ENCODE data around the gene C2orf92.

DNA sequence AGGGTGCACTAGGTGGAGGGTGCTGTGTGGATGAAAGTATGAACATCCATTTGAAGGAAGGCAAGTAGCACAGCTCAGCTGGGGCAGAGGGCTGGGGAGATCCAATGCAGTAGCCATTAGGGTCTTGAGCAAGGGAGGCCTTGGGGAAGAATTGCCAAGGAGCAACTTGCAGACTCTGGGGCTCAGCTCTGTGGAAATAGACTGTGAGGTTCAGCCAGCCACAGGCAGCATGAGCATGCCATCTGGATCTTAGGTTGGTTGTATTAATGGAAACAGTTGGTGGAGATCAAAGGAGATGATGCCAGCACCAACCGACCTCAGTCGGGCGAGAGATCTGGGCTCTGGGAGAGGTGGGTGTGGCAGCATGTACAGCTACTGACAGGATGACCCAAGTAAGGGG lies 49.4 kb downstream of the C2orf92 start:
- TF ChIP-seq, protein P1, sequence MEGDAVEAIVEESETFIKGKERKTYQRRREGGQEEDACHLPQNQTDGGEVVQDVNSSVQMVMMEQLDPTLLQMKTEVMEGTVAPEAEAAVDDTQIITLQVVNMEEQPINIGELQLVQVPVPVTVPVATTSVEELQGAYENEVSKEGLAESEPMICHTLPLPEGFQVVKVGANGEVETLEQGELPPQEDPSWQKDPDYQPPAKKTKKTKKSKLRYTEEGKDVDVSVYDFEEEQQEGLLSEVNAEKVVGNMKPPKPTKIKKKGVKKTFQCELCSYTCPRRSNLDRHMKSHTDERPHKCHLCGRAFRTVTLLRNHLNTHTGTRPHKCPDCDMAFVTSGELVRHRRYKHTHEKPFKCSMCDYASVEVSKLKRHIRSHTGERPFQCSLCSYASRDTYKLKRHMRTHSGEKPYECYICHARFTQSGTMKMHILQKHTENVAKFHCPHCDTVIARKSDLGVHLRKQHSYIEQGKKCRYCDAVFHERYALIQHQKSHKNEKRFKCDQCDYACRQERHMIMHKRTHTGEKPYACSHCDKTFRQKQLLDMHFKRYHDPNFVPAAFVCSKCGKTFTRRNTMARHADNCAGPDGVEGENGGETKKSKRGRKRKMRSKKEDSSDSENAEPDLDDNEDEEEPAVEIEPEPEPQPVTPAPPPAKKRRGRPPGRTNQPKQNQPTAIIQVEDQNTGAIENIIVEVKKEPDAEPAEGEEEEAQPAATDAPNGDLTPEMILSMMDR (IDR thresholded peaks at IDR 0.05) = no peak
- no peak for TF ChIP-seq POLR2A (IDR thresholded peaks at IDR 0.05)

Measured in breast epithelium (tissue), 3 donors.